B cell (primary cell): Measurements from ENCODE around the gene KRT33B. TPM values are rescaled to one million over a fixed set of nuclear protein-coding genes. Genes with fewer than 3 reads are reported as not detected.

ENCODE experiments used
- ATAC-seq: fragments of 200-7000 bp; cut with Tn5 transposase; one replicate; pipeline ENCODE4 v1.10.0; 2021; ENCODE audit warnings: low read depth, mild to moderate bottlenecking, moderate number of reproducible peaks, moderate library complexity
- CTCF ChIA-PET: fragments of 350-600 bp; sonication (Branson Sonifier 250); formaldehyde crosslinking; loops from one replicate; lab custom pipeline; 2021; ENCODE audit warnings: antibody characterized with exemption, inconsistent platforms; lab: Charles Lee
- POLR2A ChIA-PET: fragments of 350-600 bp; sonication (Branson Sonifier 250); formaldehyde crosslinking; loops from one replicate; lab custom pipeline; 2021; ENCODE audit warnings: antibody characterized with exemption; lab: Charles Lee
- DNase-seq: peaks from one replicate; pipeline ENCODE4 v3.0.0; 2013
- H2AFZ ChIP-seq: 2 replicates; pipeline ENCODE4 v1.6.1; 2012; ENCODE audit warnings: mild to moderate bottlenecking, low read depth, low read length; ENCODE audit not compliant: insufficient read depth, poor library complexity, severe bottlenecking
- H3K27ac ChIP-seq, 2 donors: 1 replicate in 1 of 2; 2 replicates in 1 of 2; pipeline ENCODE4 v1.5.1; 2012 to 2013; ENCODE audit warnings: low read length in 2 of 2, mild to moderate bottlenecking in 2 of 2, moderate library complexity in 1 of 2
- H3K27me3 ChIP-seq, 4 experiments: fragments of 200-600 bp in 1 of 4; sonication (generic) in 1 of 4; replicated peaks in 1 of 4; 1 replicate in 2 of 4; 2 replicates in 2 of 4; pipeline versions ENCODE4 v1.6.1 to v1.7.0; 2013 to 2016; ENCODE audit warnings: low read length in 3 of 4, mild to moderate bottlenecking in 2 of 4, mixed read lengths in 1 of 4, moderate library complexity in 1 of 4; ENCODE audit not compliant: insufficient read depth in 4 of 4, control insufficient read depth in 3 of 4; ENCODE audit errors: control extremely low read depth in 1 of 4
- H3K36me3 ChIP-seq, 2 experiments: replicated peaks in 1 of 2; 1 replicate in 1 of 2; 2 replicates in 1 of 2; pipeline versions ENCODE4 v1.6.1 to v1.7.1; 2013; ENCODE audit warnings: low read length in 1 of 2; ENCODE audit not compliant: insufficient read depth in 2 of 2, control insufficient read depth in 1 of 2; ENCODE audit errors: control extremely low read depth in 1 of 2, extremely low read depth in 1 of 2
- H3K4me1 ChIP-seq, 2 donors: fragments of 200-600 bp in 1 of 2; sonication (generic) in 1 of 2; 1 replicate in 1 of 2; 2 replicates in 1 of 2; pipeline versions ENCODE4 v1.5.1 to v1.6.1; 2013 to 2017; ENCODE audit warnings: low read length in 2 of 2; ENCODE audit not compliant: control insufficient read depth in 2 of 2, insufficient read depth in 2 of 2
- H3K4me2 ChIP-seq: replicated peaks from 2 replicates; pipeline ENCODE3; 2012; ENCODE audit warnings: mild to moderate bottlenecking, low read depth, low read length; ENCODE audit not compliant: poor library complexity, severe bottlenecking
- H3K4me3 ChIP-seq, 5 experiments: fragments of 200-600 bp in 1 of 5; sonication (generic) in 1 of 5; 1 replicate in 3 of 5; 2 replicates in 2 of 5; pipeline versions ENCODE4 v1.5.1 to v1.7.0; 2011 to 2016; ENCODE audit warnings: low read length in 4 of 5, mild to moderate bottlenecking in 4 of 5, low read depth in 2 of 5, control low read depth in 1 of 5, moderate library complexity in 1 of 5; ENCODE audit not compliant: insufficient read depth in 1 of 5; ENCODE audit errors: control extremely low read depth in 1 of 5, extremely low read depth in 1 of 5
- H3K79me2 ChIP-seq: fragments of 200-600 bp; sonication (generic); one replicate; pipeline ENCODE4 v1.6.0; 2016; ENCODE audit warnings: low read length; ENCODE audit not compliant: control insufficient read depth, insufficient read depth
- H3K9ac ChIP-seq: fragments of 200-600 bp; sonication (generic); 2 replicates; pipeline ENCODE4 v1.6.1; 2017; ENCODE audit warnings: mild to moderate bottlenecking, low read length, moderate library complexity
- H3K9me3 ChIP-seq, 3 donors: one replicate each; pipeline versions ENCODE4 v1.6.1 to v1.7.1; 2013; ENCODE audit warnings: low read length in 2 of 3; ENCODE audit not compliant: control insufficient read depth in 2 of 3, insufficient read depth in 1 of 3; ENCODE audit errors: control extremely low read depth in 1 of 3
- H4K20me1 ChIP-seq: 2 replicates; pipeline ENCODE4 v1.6.0; 2012; ENCODE audit warnings: mild to moderate bottlenecking, low read length; ENCODE audit not compliant: insufficient read depth, control insufficient read depth, poor library complexity, severe bottlenecking
- H3K27ac Mint-ChIP-seq: one replicate; pipeline ENCODE4 v1.8.0; 2021; ENCODE audit warnings: mixed read lengths
- H3K27me3 Mint-ChIP-seq: one replicate; pipeline ENCODE4 v1.8.0; 2021; ENCODE audit warnings: mixed read lengths
- H3K4me1 Mint-ChIP-seq: one replicate; pipeline ENCODE4 v1.8.0; 2021; ENCODE audit warnings: mixed read lengths
- H3K4me3 Mint-ChIP-seq: one replicate; pipeline ENCODE4 v1.8.0; 2021; ENCODE audit warnings: mixed read lengths
- H3K9me3 Mint-ChIP-seq: one replicate; pipeline ENCODE4 v1.8.0; 2022; ENCODE audit warnings: mixed read lengths; ENCODE audit not compliant: insufficient read depth
- EZH2 ChIP-seq: IDR thresholded peaks from 2 replicates; pipeline ENCODE4 v1.6.1; 2012; ENCODE audit warnings: borderline replicate concordance, low read depth, mild to moderate bottlenecking, moderate library complexity, low read length; ENCODE audit not compliant: insufficient read depth, poor library complexity, severe bottlenecking
- WGBS: methylation state at CpG from one replicate; pipeline ENCODE4 v1.1.5; 2013; ENCODE audit warnings: missing lambda C conversion rate; ENCODE audit not compliant: insufficient coverage; 5-methylcytosine and 5-hydroxymethylcytosine counted together
- intact Hi-C: fragments of 100-400 bp; cut with micrococcal nuclease; formaldehyde crosslinking; loops from one replicate; pipeline ENCODE4 v1.10.0; 2022
- polyA plus RNA-seq: library from polyadenylated mRNA; depleted of rRNA; stranded (reverse); fragments of >200 nt; gene quantifications from 2 replicates; pipeline ENCODE4 v1.2.3, GENCODE V29; 2012
- total RNA-seq, 2 donors: library from RNA; stranded (reverse); fragments of 120-200 nt in 1 of 2; gene quantifications; 1 replicate in 1 of 2; 2 replicates in 1 of 2; pipeline versions ENCODE4 v1.2.3 to v1.2.4, GENCODE V29; 2013 to 2022
- TF ChIP-seq, protein P1 (sequence below): fragments of 200-600 bp; IDR thresholded peaks from one replicate; pipeline ENCODE4 v1.8.0; 2022; ENCODE audit warnings: antibody characterized with exemption, mild to moderate bottlenecking

KRT33B gene
- total and polyA plus RNA-seq, 2 donors (not counting 1 experiment from before 2014, with no cell fraction given), result not detected

- intact Hi-C loops, result no loop called here
- no peak for ATAC-seq
- no peak overlapping the region for H3K4me3 Mint-ChIP-seq
- Histone ChIP-seq H3K9ac (no peak overlapping the region), H3K27me3 (peaks cover 0 to 7% (median 0%) of the 10 kb centered on the region in 4 experiments), H3K4me3 (no peak overlapping the region), H2AFZ (no peak overlapping the region), H3K9me3 (no peaks in the 10 kb centered on the region), H3K27ac (no peak overlapping the region), H4K20me1 (no peaks in the 10 kb centered on the region), H3K79me2 (no peaks in the 10 kb centered on the region), H3K36me3 (no peaks in the 10 kb centered on the region), H3K4me2 (no peak overlapping the region), H3K4me1 (no peaks in the 10 kb centered on the region)
- CTCF ChIA-PET, result no interaction called here
- no peak overlapping the region for H3K27ac Mint-ChIP-seq
- H3K27me3 Mint-ChIP-seq, result peaks cover 24% of the 10 kb centered on the region
- POLR2A ChIA-PET, result interaction anchor here (0.6 kb wide), 1 partner anchor 1011 kb away, joined by 4 read pairs; no protein-coding TSS in a partner anchor
- no peaks in the 10 kb centered on the region for H3K4me1 Mint-ChIP-seq
- TF ChIP-seq, protein P1, sequence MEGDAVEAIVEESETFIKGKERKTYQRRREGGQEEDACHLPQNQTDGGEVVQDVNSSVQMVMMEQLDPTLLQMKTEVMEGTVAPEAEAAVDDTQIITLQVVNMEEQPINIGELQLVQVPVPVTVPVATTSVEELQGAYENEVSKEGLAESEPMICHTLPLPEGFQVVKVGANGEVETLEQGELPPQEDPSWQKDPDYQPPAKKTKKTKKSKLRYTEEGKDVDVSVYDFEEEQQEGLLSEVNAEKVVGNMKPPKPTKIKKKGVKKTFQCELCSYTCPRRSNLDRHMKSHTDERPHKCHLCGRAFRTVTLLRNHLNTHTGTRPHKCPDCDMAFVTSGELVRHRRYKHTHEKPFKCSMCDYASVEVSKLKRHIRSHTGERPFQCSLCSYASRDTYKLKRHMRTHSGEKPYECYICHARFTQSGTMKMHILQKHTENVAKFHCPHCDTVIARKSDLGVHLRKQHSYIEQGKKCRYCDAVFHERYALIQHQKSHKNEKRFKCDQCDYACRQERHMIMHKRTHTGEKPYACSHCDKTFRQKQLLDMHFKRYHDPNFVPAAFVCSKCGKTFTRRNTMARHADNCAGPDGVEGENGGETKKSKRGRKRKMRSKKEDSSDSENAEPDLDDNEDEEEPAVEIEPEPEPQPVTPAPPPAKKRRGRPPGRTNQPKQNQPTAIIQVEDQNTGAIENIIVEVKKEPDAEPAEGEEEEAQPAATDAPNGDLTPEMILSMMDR, result no peak
- no peak for TF ChIP-seq EZH2
- 95% methylated on average over 10 of the region's 10 CpGs for WGBS
- DNase-seq, result no peak
- H3K9me3 Mint-ChIP-seq, result no peaks in the 10 kb centered on the region
Measured at GRCh38 chr17:41407226-41407625, 37.6 kb upstream of the KRT33B start.

- H3K9ac ChIP-seq, result no peak overlapping the region
- ChIA-PET CTCF (no interaction called here), POLR2A (no interaction called here)
- no peaks in the 10 kb centered on the region for H3K79me2 ChIP-seq
- no peak overlapping the region for H3K27ac ChIP-seq
- no peak for ATAC-seq
- intact Hi-C loops, result no loop called here
- H3K4me2 ChIP-seq, result no peak overlapping the region
- no peaks in the 10 kb centered on the region for H4K20me1 ChIP-seq
- Mint-ChIP-seq H3K4me3 (no peak overlapping the region), H3K27ac (no peak overlapping the region), H3K27me3 (peaks cover 28% of the 10 kb centered on the region), H3K9me3 (no peaks in the 10 kb centered on the region), H3K4me1 (no peaks in the 10 kb centered on the region)
- H3K9me3 ChIP-seq, result no peaks in the 10 kb centered on the region
- H3K4me3 ChIP-seq, result no peak overlapping the region
- TF ChIP-seq, protein P1, result no peak
- TF ChIP-seq EZH2, result no peak
- no peaks in the 10 kb centered on the region for H3K36me3 ChIP-seq
- no peak for DNase-seq
- WGBS, result 40% methylated on average over 1 of the region's 5 CpGs
- no peak overlapping the region for H2AFZ ChIP-seq
- H3K27me3 ChIP-seq, result peaks cover 0 to 7% (median 0%) of the 10 kb centered on the region in 4 experiments
- H3K4me1 ChIP-seq, result no peaks in the 10 kb centered on the region
Measured at GRCh38 chr17:41406205-41406604, 36.6 kb upstream of the KRT33B start.
